A549 (cell line): ENCODE data around the gene TIGD6.

Experiments
- BCL3 ChIP-seq: fragments of >200 bp; sonication (Bioruptor Twin); formaldehyde crosslinking; IDR thresholded peaks from 3 replicates; pipeline ENCODE4 v1.6.1; 2016
- CEBPB ChIP-seq, 2 experiments: fragments of >200 bp in 1 of 2; sonication (Bioruptor Twin) in 1 of 2; formaldehyde crosslinking in 1 of 2; IDR thresholded peaks; 2 replicates each; pipeline ENCODE4 v1.6.1; 2012 to 2016
- CHD4 ChIP-seq: fragments of 200-600 bp; sonication (generic); IDR thresholded peaks from 2 replicates; pipeline ENCODE4 v1.6.1; 2016; ENCODE audit warnings: antibody characterized with exemption, mild to moderate bottlenecking, borderline replicate concordance
- CTCF ChIP-seq: fragments of >200 bp; sonication (Bioruptor Twin); formaldehyde crosslinking; IDR thresholded peaks from 3 replicates; pipeline ENCODE4 v1.5.1; 2016
- HDAC2 ChIP-seq: fragments of 200-600 bp; sonication (generic); IDR thresholded peaks from 2 replicates; pipeline ENCODE4 v1.6.1; 2016
- JUNB ChIP-seq: fragments of >200 bp; sonication (Bioruptor Twin); formaldehyde crosslinking; IDR thresholded peaks from 2 replicates; pipeline ENCODE4 v1.6.1; 2016
- NFE2L2 ChIP-seq: fragments of 150-350 bp; conservative IDR thresholded peaks from 2 replicates; pipeline ENCODE4 v1.6.1; 2014; ENCODE audit warnings: low read length
- POLR2A ChIP-seq: IDR thresholded peaks from 2 replicates; pipeline ENCODE4 v1.6.1; 2012; ENCODE audit warnings: mild to moderate bottlenecking, low read length
- USF2 ChIP-seq: fragments of 450-650 bp; IDR thresholded peaks from 2 replicates; pipeline ENCODE4 v1.6.1; 2014; ENCODE audit warnings: antibody characterized with exemption

- TF ChIP-seq CTCF (peak; percentile 98), POLR2A (no peak), BCL3 (no peak), NFE2L2 (no peak), USF2 (no peak), CEBPB (IDR thresholded peaks at IDR 0.05) (no peak), CHD4 (no peak), HDAC2 (no peak), JUNB (no peak)
Measured at GRCh38 chr5:149990518-149991376, 9.7 kb downstream of the TIGD6 start.
